Measurements from ENCODE around the gene TGFBR2.

Gene TGFBR2

DNA sequence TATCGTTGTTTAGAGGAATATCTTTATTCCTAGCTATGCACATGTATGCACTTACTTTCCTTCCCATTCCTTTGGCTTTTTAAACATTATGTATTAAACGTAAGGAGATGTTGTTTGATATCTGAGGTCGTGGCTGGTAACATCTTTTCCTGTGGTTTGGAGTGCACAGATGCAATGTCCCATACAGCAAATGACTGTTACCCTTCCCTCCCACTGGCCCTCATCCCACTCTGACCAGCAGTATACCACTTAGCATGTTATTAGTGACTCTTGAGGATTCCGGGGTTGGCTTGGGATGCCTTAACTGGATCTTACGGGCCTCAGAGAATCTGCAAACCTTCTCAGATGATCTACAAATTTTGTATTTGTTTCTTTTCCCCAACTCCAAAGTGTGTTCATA lies 34.5 kb downstream of the TGFBR2 start:
- H4K20me1 ChIP-seq (ENCODE audit: insufficient read depth, low read length) = no peaks in the 10 kb centered on the region
- peak overlapping the region; percentile 15; the same call in 1 of the 2 replicates for H3K9ac ChIP-seq (ENCODE audit: low read length)

DNA sequence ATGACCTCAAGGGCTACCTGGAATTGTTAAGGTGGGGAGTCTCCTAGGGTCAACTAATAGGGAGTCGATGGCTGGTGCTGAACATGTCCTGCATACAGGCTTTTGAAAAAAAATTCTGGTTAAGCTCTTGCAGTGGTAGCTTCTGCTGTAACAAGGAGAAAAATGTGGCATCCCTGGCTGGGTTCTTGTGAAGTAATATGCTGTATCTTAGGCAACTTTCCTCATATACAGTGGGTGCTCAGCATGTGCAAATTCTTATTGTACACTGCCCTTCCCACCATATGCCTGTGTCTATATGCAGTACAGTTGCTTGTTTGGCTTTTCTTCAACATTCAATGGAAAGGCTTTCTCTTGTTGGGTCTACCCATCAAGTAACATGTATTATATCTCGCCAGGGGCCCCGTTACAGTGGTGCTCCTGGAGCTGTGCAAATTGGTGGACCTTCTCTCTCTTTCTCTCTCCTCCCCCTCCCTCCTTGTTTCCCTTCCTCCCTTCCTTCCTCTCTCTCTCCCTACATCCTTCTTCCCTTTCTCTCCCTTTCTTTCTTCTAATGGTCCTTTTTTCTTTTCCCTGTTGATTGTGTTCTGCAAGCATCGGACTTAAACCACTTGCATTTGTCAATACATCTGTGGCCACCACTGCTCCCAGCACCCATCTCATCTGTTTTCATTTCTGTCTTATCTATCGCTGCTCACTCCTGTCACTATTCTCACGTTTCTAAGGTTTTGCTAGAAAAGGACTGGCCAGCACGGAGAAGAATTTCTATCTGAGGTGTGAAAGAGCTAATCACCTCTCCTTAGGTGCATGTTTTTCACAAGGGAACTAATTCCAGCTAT lies 35.2 kb downstream of the TGFBR2 start:
- H3K4me3 ChIP-seq (ENCODE audit: low read length) = no peak overlapping the region
- no peak overlapping the region for H2AFZ ChIP-seq (ENCODE audit: low read depth, low read length)
- no peak overlapping the region for H3K27ac ChIP-seq (ENCODE audit: low read length)
- H4K20me1 ChIP-seq (ENCODE audit: insufficient read depth, low read length) = no peaks in the 10 kb centered on the region
- H3K79me2 ChIP-seq (ENCODE audit: low read length) = peaks cover 57% of the 10 kb centered on the region
- H3K9ac ChIP-seq (ENCODE audit: low read length) = no peak overlapping the region
- no peak for TF ChIP-seq EZH2phosphoT487 (IDR thresholded peaks at IDR 0.05; ENCODE audit: low read depth)
- TF ChIP-seq, protein P1, sequence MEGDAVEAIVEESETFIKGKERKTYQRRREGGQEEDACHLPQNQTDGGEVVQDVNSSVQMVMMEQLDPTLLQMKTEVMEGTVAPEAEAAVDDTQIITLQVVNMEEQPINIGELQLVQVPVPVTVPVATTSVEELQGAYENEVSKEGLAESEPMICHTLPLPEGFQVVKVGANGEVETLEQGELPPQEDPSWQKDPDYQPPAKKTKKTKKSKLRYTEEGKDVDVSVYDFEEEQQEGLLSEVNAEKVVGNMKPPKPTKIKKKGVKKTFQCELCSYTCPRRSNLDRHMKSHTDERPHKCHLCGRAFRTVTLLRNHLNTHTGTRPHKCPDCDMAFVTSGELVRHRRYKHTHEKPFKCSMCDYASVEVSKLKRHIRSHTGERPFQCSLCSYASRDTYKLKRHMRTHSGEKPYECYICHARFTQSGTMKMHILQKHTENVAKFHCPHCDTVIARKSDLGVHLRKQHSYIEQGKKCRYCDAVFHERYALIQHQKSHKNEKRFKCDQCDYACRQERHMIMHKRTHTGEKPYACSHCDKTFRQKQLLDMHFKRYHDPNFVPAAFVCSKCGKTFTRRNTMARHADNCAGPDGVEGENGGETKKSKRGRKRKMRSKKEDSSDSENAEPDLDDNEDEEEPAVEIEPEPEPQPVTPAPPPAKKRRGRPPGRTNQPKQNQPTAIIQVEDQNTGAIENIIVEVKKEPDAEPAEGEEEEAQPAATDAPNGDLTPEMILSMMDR (IDR thresholded peaks at IDR 0.05; ENCODE audit: low read depth, low read length) = no peak
- H3K4me2 ChIP-seq (ENCODE audit: low read length) = peak overlapping the region; percentile 54
- peaks cover 17% of the 10 kb centered on the region for H3K27me3 ChIP-seq (ENCODE audit: low read depth, low read length)
- peaks cover 29% of the 10 kb centered on the region for H3K36me3 ChIP-seq (replicated peaks; ENCODE audit: low read depth, low read length)
- no peaks in the 10 kb centered on the region for H3K9me3 ChIP-seq (ENCODE audit: insufficient read depth, low read length)
- peaks cover 83% of the 10 kb centered on the region for H3K4me1 ChIP-seq (ENCODE audit: low read length)

More for the DNA sequence above, 34.5 kb downstream of the TGFBR2 start:
- H2AFZ ChIP-seq (ENCODE audit: low read depth, low read length) = no peak overlapping the region
- H3K4me3 ChIP-seq (ENCODE audit: low read length) = peak overlapping the region; percentile 16
- peaks cover 22% of the 10 kb centered on the region for H3K36me3 ChIP-seq (replicated peaks; ENCODE audit: low read depth, low read length)
- H3K4me2 ChIP-seq (ENCODE audit: low read length) = peak overlapping the region; percentile 54
- TF ChIP-seq, protein P1 (IDR thresholded peaks at IDR 0.05; ENCODE audit: low read depth, low read length) = no peak
- no peak for TF ChIP-seq EZH2phosphoT487 (IDR thresholded peaks at IDR 0.05; ENCODE audit: low read depth)
- H3K79me2 ChIP-seq (ENCODE audit: low read length) = peaks cover 63% of the 10 kb centered on the region
- no peaks in the 10 kb centered on the region for H3K9me3 ChIP-seq (ENCODE audit: insufficient read depth, low read length)
- H3K27ac ChIP-seq (ENCODE audit: low read length) = peak overlapping the region; percentile 61
- H3K4me1 ChIP-seq (ENCODE audit: low read length) = peaks cover 91% of the 10 kb centered on the region
- H3K27me3 ChIP-seq (ENCODE audit: low read depth, low read length) = peaks cover 17% of the 10 kb centered on the region

DNA sequence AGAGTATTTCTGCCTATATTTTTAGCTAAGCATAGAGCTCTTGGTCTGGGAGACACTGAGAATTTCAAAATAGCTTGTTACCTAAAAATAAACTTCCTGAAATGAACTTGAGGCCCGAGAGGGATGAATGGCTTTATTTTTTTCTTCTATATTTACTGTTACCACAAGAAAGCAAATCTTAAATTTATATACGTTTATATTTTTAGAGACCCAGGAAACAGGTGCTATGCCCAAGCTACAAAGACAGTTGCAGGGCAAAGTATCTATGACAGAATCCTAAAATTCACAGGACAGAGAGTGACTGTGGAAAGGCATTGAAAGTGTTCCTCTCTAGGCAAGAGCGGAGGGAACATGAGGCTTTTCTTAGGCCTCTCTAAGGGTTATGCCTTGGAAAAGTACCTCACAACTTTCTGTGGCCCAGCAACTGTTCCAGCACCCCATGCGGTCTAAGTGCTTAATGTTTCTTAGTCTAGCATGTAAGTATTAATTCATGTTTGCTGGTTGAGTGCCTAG lies 36.5 kb downstream of the TGFBR2 start:
- Histone ChIP-seq H3K4me3 (ENCODE audit: low read length) (no peak overlapping the region), H3K27ac (ENCODE audit: low read length) (no peak overlapping the region), H3K36me3 (replicated peaks; ENCODE audit: low read depth, low read length) (peaks cover 28% of the 10 kb centered on the region), H4K20me1 (ENCODE audit: insufficient read depth, low read length) (no peaks in the 10 kb centered on the region), H3K4me2 (ENCODE audit: low read length) (peak overlapping the region; percentile 54), H3K9ac (ENCODE audit: low read length) (no peak overlapping the region), H3K79me2 (ENCODE audit: low read length) (peaks cover 48% of the 10 kb centered on the region), H3K27me3 (ENCODE audit: low read depth, low read length) (peaks cover 17% of the 10 kb centered on the region), H2AFZ (ENCODE audit: low read depth, low read length) (no peak overlapping the region), H3K4me1 (ENCODE audit: low read length) (peaks cover 70% of the 10 kb centered on the region), H3K9me3 (ENCODE audit: insufficient read depth, low read length) (no peaks in the 10 kb centered on the region)
- TF ChIP-seq, protein P1 (IDR thresholded peaks at IDR 0.05; ENCODE audit: low read depth, low read length) = no peak
- no peak for TF ChIP-seq EZH2phosphoT487 (IDR thresholded peaks at IDR 0.05; ENCODE audit: low read depth)

DNA sequence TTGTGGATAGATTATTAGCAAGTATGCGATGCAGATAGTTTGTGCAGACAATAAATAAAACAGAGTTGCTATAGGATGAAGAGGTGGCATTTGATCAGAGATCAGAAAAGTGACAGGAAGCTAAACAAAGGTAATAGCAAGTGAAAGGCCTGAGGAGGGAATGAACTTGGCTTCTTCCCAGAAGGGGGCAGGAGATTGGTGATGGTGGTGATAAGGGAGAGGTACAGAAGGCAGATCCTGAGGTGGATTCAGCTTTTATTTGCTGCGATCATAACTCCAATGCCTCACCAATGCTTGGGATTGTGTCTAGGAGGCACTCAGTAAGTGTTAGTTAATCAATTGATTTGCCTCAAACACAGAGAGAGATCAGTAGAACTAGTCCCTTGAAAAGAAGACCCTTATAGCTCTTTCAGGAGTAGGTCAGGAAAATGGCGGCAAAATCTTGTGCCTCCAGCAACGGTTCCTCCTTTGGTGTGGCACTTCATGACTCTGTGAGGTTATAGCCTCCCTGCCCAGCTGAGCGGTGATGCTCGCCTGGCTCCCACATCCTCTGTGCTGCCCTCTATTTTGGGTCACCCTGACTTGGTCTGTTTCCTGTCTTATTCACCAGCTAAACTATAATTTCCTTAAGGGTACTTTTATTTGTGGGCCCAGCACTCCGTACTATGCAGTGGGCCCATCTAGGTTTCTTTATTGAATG lies 37.5 kb downstream of the TGFBR2 start:
- H3K4me2 ChIP-seq (ENCODE audit: low read length) = peak overlapping the region; percentile 11; the same call in 1 of the 2 replicates
- H3K4me1 ChIP-seq (ENCODE audit: low read length) = peaks cover 65% of the 10 kb centered on the region
- H2AFZ ChIP-seq (ENCODE audit: low read depth, low read length) = no peak overlapping the region
- H4K20me1 ChIP-seq (ENCODE audit: insufficient read depth, low read length) = peaks cover 3% of the 10 kb centered on the region; the same call in 1 of the 2 replicates
- H3K36me3 ChIP-seq (replicated peaks; ENCODE audit: low read depth, low read length) = peaks cover 23% of the 10 kb centered on the region
- no peak overlapping the region for H3K9ac ChIP-seq (ENCODE audit: low read length)
- no peak overlapping the region for H3K4me3 ChIP-seq (ENCODE audit: low read length)
- H3K9me3 ChIP-seq (ENCODE audit: insufficient read depth, low read length) = no peaks in the 10 kb centered on the region
- TF ChIP-seq EZH2phosphoT487 (IDR thresholded peaks at IDR 0.05; ENCODE audit: low read depth) = no peak
- TF ChIP-seq, protein P1 (IDR thresholded peaks at IDR 0.05; ENCODE audit: low read depth, low read length) = no peak
- peaks cover 22% of the 10 kb centered on the region for H3K27me3 ChIP-seq (ENCODE audit: low read depth, low read length)
- no peak overlapping the region for H3K27ac ChIP-seq (ENCODE audit: low read length)
- peaks cover 38% of the 10 kb centered on the region for H3K79me2 ChIP-seq (ENCODE audit: low read length)
